ENCODE results near the gene RASAL3.

The RASAL3 gene

GRCh38 chr19:15432018-15432494, 32.3 kb downstream of the RASAL3 start:
- peak overlapping the region; percentile 74 for H2AFZ ChIP-seq (ENCODE audit: low read depth, low read length)
- ATAC-seq (ENCODE audit: insufficient read depth, low read depth) (peak; percentile 21; the same call in 2 of the 3 replicates), DNase-seq (peak; percentile 42)
- H3K27me3 ChIP-seq (ENCODE audit: insufficient read depth, low read length, poor library complexity), result no peaks in the 10 kb centered on the region
- peak overlapping the region; percentile 93 for H3K4me2 ChIP-seq (ENCODE audit: insufficient read depth, low read length)
- peak overlapping the region; percentile 75 to 92 for H3K4me3 ChIP-seq (ENCODE audit: low read depth in 1 of 2, low read length in 2 of 2)
- H3K79me2 ChIP-seq (ENCODE audit: insufficient read depth, low read length), result peaks cover 55% of the 10 kb centered on the region
- peaks cover 45% of the 10 kb centered on the region for H4K20me1 ChIP-seq (ENCODE audit: insufficient read depth, low read length)
- TF ChIP-seq EZH2 (IDR thresholded peaks at IDR 0.05; ENCODE audit: borderline replicate concordance, low read depth, low read length, severe bottlenecking), result no peak
- TF ChIP-seq CTCF (IDR thresholded peaks at IDR 0.05; ENCODE audit: borderline replicate concordance, extremely low read depth, low read length, poor library complexity, severe bottlenecking), result no peak
- H3K27ac ChIP-seq (ENCODE audit: low read length), result peak overlapping the region; percentile 86
- H3K9ac ChIP-seq (ENCODE audit: low read depth, low read length), result peak overlapping the region; percentile 89
- no peaks in the 10 kb centered on the region for H3K9me3 ChIP-seq (ENCODE audit: insufficient read depth, low read length, severe bottlenecking)
- peaks cover 40% of the 10 kb centered on the region for H3K4me1 ChIP-seq (ENCODE audit: insufficient read depth, low read length)
- peaks cover 40% of the 10 kb centered on the region for H3K36me3 ChIP-seq (ENCODE audit: insufficient read depth, low read length)

DNA sequence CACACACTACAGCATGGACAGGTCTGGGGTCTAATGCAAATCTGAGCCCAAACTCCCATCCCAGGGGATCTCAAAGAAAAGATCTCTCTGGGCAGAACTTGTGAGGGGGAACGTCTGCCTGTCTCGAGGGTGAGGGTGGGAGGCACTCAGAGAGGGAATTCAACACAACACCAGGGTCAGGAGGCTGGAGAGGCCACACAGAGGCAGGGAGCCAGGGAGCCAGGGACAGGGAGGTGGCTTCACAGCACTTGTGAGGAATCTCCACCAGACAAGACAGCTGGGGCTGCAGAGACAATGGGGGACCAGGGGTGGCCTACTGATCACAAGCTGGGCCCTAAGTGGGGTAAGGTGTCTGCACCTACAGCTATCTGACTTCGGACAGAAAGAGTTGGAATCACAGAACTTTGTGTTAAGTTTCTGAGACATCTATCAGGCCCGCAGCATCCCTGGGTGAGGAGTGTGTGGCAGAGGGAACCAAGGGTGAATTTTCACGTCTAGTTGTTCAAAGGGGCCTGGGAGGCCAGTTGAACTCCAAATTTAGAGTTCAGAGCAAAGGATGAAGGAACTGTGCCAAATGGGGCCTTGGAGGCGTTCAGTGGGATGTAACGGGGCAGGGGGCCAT, 32.8 kb downstream of the RASAL3 start:
- Histone ChIP-seq H3K79me2 (ENCODE audit: insufficient read depth, low read length) (peaks cover 55% of the 10 kb centered on the region), H3K4me1 (ENCODE audit: insufficient read depth, low read length) (peaks cover 40% of the 10 kb centered on the region), H3K9me3 (ENCODE audit: insufficient read depth, low read length, severe bottlenecking) (no peaks in the 10 kb centered on the region), H4K20me1 (ENCODE audit: insufficient read depth, low read length) (peaks cover 47% of the 10 kb centered on the region), H3K27me3 (ENCODE audit: insufficient read depth, low read length, poor library complexity) (no peaks in the 10 kb centered on the region), H3K27ac (ENCODE audit: low read length) (peak overlapping the region; percentile 86), H3K9ac (ENCODE audit: low read depth, low read length) (peak overlapping the region; percentile 89), H2AFZ (ENCODE audit: low read depth, low read length) (peak overlapping the region; percentile 74), H3K4me3 (ENCODE audit: low read depth in 1 of 2, low read length in 2 of 2) (peak overlapping the region; percentile 75 to 92), H3K36me3 (ENCODE audit: insufficient read depth, low read length) (peaks cover 45% of the 10 kb centered on the region), H3K4me2 (ENCODE audit: insufficient read depth, low read length) (peak overlapping the region; percentile 93)
- TF ChIP-seq EZH2 (IDR thresholded peaks at IDR 0.05; ENCODE audit: borderline replicate concordance, low read depth, low read length, severe bottlenecking) (no peak), CTCF (IDR thresholded peaks at IDR 0.05; ENCODE audit: borderline replicate concordance, extremely low read depth, low read length, poor library complexity, severe bottlenecking) (no peak)
- ATAC-seq (ENCODE audit: insufficient read depth, low read depth) (no peak), DNase-seq (no peak)

DNA sequence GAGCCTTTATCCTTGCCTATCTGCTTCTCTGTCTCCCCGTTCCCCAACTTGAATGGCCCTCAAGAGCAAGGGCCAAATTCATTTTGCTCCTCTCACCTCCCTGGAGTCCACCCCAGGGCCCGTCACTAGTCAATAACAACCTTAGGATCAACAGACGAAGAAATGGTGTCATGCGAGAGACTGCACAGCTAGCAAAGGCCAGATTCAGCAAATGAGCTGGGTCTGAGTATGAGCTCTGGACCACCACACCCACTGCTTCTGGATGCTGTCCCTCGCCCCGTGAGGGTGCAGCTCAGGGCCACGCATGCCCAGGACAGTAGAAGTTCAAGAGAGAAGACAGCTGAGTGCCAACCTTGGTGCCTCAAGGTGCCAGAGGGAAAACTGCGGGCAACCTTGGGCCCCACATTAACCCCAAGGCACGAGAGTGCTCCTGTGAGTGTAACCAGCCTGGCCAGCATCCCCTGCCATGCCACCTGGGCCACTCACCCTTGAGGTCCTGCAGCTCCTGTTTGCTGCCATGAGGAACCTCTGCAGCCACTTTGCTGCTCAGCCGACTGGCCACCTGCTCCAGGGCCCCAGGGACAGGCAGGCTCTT, 33.7 kb downstream of the RASAL3 start:
- peaks cover 53% of the 10 kb centered on the region for H3K36me3 ChIP-seq (ENCODE audit: insufficient read depth, low read length)
- H3K9ac ChIP-seq (ENCODE audit: low read depth, low read length), result peak overlapping the region; percentile 89
- DNase-seq (no peak), ATAC-seq (ENCODE audit: insufficient read depth, low read depth) (no peak)
- H2AFZ ChIP-seq (ENCODE audit: low read depth, low read length), result no peak overlapping the region
- peak overlapping the region; percentile 75 to 92; a peak in 3 of 4 replicates for H3K4me3 ChIP-seq (ENCODE audit: low read depth in 1 of 2, low read length in 2 of 2)
- no peaks in the 10 kb centered on the region for H3K9me3 ChIP-seq (ENCODE audit: insufficient read depth, low read length, severe bottlenecking)
- peaks cover 40% of the 10 kb centered on the region for H3K4me1 ChIP-seq (ENCODE audit: insufficient read depth, low read length)
- peaks cover 58% of the 10 kb centered on the region for H3K79me2 ChIP-seq (ENCODE audit: insufficient read depth, low read length)
- TF ChIP-seq CTCF (IDR thresholded peaks at IDR 0.05; ENCODE audit: borderline replicate concordance, extremely low read depth, low read length, poor library complexity, severe bottlenecking) (no peak), EZH2 (IDR thresholded peaks at IDR 0.05; ENCODE audit: borderline replicate concordance, low read depth, low read length, severe bottlenecking) (no peak)
- H3K27ac ChIP-seq (ENCODE audit: low read length), result peak overlapping the region; percentile 86
- peak overlapping the region; percentile 93 for H3K4me2 ChIP-seq (ENCODE audit: insufficient read depth, low read length)
- H4K20me1 ChIP-seq (ENCODE audit: insufficient read depth, low read length), result peaks cover 53% of the 10 kb centered on the region
- no peaks in the 10 kb centered on the region for H3K27me3 ChIP-seq (ENCODE audit: insufficient read depth, low read length, poor library complexity)

Data from DND-41 (cell line).